Mammary epithelial cell (primary cell): Measurements from ENCODE around the gene SEC24D.

ENCODE experiments used
- CTCF ChIP-seq, 2 donors: IDR thresholded peaks in 1 of 2; conservative IDR thresholded peaks in 1 of 2; 2 replicates each; pipeline ENCODE4 v1.5.1; 2011 to 2012; ENCODE audit warnings: inconsistent platforms in 2 of 2, low read length in 2 of 2, mild to moderate bottlenecking in 2 of 2, control low read depth in 1 of 2, low read depth in 1 of 2; ENCODE audit not compliant: insufficient read depth in 1 of 2; ENCODE audit errors: extremely low read depth in 1 of 2
- EZH2 ChIP-seq: IDR thresholded peaks from 2 replicates; pipeline ENCODE4 v1.6.1; 2012; ENCODE audit warnings: low read length, inconsistent platforms, borderline replicate concordance

- TF ChIP-seq CTCF (conservative IDR thresholded peaks at IDR 0.05 in 1 of 2, IDR thresholded peaks at IDR 0.05 in 1 of 2; ENCODE audit: extremely low read depth in 1 of 2, insufficient read depth in 1 of 2, low read depth in 1 of 2, low read length in 2 of 2) (no peak), EZH2 (no peak)
These were observed 73.8 kb downstream of the SEC24D start for GRCh38 chr4:118762155-118762554.
